ENCODE results near the gene TAF4B. TPM values are rescaled to one million over a fixed set of nuclear protein-coding genes. Genes with fewer than 3 reads are reported as not detected.

TAF4B gene
- polyA plus RNA-seq, 6 donors from 2014 or later, result 4.9 to 13.5 (median 11.4) TPM

GRCh38 chr18:26383454-26384270 lies 157.4 kb downstream of the TAF4B start:
- Mint-ChIP-seq H3K4me1 (peaks cover 0 to 10% (median 0%) of the 10 kb centered on the region in 3 donors), H3K27ac (no peak overlapping the region)

GRCh38 chr18:26386002-26386401 lies 159.8 kb downstream of the TAF4B start:
- Mint-ChIP-seq H3K9me3 (no peaks in the 10 kb centered on the region), H3K27ac (peak overlapping the region in 2 of 6 donors; percentile 82 to 87), H3K27me3 (no peaks in the 10 kb centered on the region), H3K4me3 (no peak overlapping the region), H3K36me3 (peaks cover 12 to 24% of the 10 kb centered on the region in 2 donors), H3K4me1 (peaks cover 0 to 10% (median 0%) of the 10 kb centered on the region in 3 donors)
- no peak for ATAC-seq (ENCODE audit: low read depth in 2 of 2)
- no peak for DNase-seq

More at GRCh38 chr18:26383454-26384270, 157.4 kb downstream of the TAF4B start:
- Mint-ChIP-seq H3K9me3 (no peaks in the 10 kb centered on the region), H3K27me3 (no peaks in the 10 kb centered on the region), H3K36me3 (peaks cover 6 to 7% of the 10 kb centered on the region in 2 donors), H3K4me3 (no peak overlapping the region)
- DNase-seq (peak; percentile 10), ATAC-seq (ENCODE audit: low read depth in 2 of 2) (peak; percentile 38 to 58)

DNA sequence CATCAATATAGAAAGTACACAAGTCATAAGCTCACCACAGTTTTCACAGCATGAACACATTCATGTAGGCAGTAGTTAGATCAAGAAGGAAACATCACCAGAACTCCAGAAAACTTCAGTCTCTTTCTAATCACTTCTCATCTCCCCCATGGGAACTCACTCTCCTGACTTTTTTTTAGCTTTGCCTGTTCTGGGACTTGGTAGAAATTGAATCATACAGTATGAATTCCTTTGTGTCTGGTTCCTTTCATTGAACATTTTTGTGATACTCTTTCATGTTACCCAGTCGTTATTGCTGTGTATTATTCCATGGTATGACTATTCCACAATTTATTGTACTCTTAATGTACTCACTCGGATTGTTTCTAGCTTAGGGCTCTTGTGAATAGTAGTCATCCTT lies 160.2 kb downstream of the TAF4B start:
- Mint-ChIP-seq H3K27ac (peak overlapping the region in 1 of 6 donors; percentile 87), H3K27me3 (no peaks in the 10 kb centered on the region), H3K4me1 (peaks cover 0 to 10% (median 0%) of the 10 kb centered on the region in 3 donors), H3K36me3 (peaks cover 12 to 24% of the 10 kb centered on the region in 2 donors), H3K9me3 (no peaks in the 10 kb centered on the region), H3K4me3 (no peak overlapping the region)
- no peak for ATAC-seq (ENCODE audit: low read depth in 2 of 2)
- DNase-seq, result no peak

DNA sequence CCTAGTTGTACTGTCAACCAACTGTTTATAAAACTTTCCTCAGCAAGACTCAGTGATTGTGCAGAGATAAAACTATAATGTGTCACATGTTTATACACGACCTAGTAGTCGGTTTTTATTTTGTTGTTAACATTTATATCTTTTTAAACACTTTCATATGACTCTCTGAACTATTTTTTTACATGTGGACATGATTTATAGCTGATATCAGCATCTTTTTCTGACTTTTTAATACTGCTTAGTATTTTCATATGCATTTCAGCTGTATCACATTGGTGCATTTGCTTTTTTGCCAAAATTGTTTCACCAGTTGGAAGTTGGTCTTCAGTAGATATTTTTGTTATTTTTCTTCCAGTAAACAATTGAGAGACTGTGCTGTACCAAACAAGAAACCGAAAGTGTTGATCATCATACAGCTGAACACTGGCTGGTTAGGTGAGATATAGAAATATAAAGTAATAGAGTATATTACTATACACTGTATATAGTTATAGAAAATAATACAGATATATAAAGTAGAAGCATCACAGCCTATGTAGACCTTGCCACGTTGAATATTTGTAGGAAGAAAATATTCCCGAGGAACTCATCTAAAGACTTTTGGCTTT lies 167.9 kb downstream of the TAF4B start:
- no peaks in the 10 kb centered on the region for H3K9me3 Mint-ChIP-seq
- no peaks in the 10 kb centered on the region for H3K4me1 Mint-ChIP-seq
- H3K36me3 Mint-ChIP-seq, result peaks cover 12 to 16% of the 10 kb centered on the region in 2 donors
- H3K27me3 Mint-ChIP-seq, result no peaks in the 10 kb centered on the region
- no peak for DNase-seq
- ATAC-seq (ENCODE audit: low read depth in 2 of 2), result no peak
- no peak overlapping the region for H3K27ac Mint-ChIP-seq
- no peak overlapping the region for H3K4me3 Mint-ChIP-seq

- no peak overlapping the region for H3K4me3 Mint-ChIP-seq
- ATAC-seq (ENCODE audit: low read depth in 2 of 2) (no peak), DNase-seq (no peak)
- no peaks in the 10 kb centered on the region for H3K9me3 Mint-ChIP-seq
- H3K27ac Mint-ChIP-seq, result no peak overlapping the region
- H3K4me1 Mint-ChIP-seq, result no peaks in the 10 kb centered on the region
- no peaks in the 10 kb centered on the region for H3K27me3 Mint-ChIP-seq
- no peaks in the 10 kb centered on the region for H3K36me3 Mint-ChIP-seq
Measured at GRCh38 chr18:26397019-26397418, 170.8 kb downstream of the TAF4B start.

DNA sequence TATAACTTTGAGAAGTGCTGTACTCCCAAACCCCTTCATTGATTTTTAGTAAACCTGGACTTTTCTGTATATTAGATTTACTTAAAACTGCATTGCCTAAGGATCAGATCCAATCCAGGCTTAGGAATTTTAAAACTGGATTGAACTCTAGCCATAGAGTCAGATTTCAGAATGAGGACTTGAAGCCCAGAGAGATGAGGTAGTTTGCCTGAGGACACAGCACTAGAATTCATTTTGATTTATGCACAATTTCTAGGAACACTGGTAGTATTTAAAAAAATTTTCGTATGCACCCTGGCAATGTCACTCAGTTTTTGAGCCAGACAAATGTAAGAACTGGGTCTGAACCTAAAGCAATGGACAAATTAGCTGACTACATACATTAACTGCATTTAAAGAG lies 177.2 kb downstream of the TAF4B start:
- no peaks in the 10 kb centered on the region for H3K4me1 Mint-ChIP-seq
- H3K4me3 Mint-ChIP-seq, result no peak overlapping the region
- H3K36me3 Mint-ChIP-seq, result no peaks in the 10 kb centered on the region
- no peaks in the 10 kb centered on the region for H3K9me3 Mint-ChIP-seq
- H3K27me3 Mint-ChIP-seq, result no peaks in the 10 kb centered on the region
- no peak overlapping the region for H3K27ac Mint-ChIP-seq
- ATAC-seq (ENCODE audit: low read depth in 2 of 2) (no peak), DNase-seq (no peak)

- H3K36me3 Mint-ChIP-seq, result no peaks in the 10 kb centered on the region
- no peak overlapping the region for H3K27ac Mint-ChIP-seq
- DNase-seq (no peak), ATAC-seq (ENCODE audit: low read depth in 2 of 2) (no peak)
- no peak overlapping the region for H3K4me3 Mint-ChIP-seq
- peaks cover 0 to 2% (median 0%) of the 10 kb centered on the region in 7 donors for H3K9me3 Mint-ChIP-seq
- no peaks in the 10 kb centered on the region for H3K4me1 Mint-ChIP-seq
- H3K27me3 Mint-ChIP-seq, result no peaks in the 10 kb centered on the region
Measured at GRCh38 chr18:26405190-26405801, 179.1 kb downstream of the TAF4B start.

DNA sequence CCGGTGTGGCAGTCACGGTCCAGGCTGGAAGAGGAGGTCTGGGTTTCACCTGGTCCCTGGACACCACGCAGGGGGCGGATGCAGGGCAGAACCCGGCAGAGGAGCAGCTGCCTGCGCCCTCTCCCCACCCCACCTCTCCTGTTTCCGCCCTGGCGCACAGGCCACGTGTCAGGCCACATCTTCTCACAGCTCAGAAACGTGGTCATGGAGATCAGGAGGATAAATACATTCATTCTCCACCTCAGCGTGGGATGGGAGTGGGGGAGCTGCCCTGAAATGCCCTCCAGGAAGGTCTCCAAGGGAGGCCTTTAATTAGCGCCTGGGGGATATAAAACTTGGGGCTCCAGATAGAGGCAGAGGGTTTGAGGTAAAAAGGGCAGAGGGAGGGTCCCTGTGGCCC lies 180.1 kb downstream of the TAF4B start:
- H3K4me1 Mint-ChIP-seq, result no peaks in the 10 kb centered on the region
- H3K9me3 Mint-ChIP-seq, result peaks cover 0 to 2% (median 0%) of the 10 kb centered on the region in 7 donors
- no peak overlapping the region for H3K4me3 Mint-ChIP-seq
- no peaks in the 10 kb centered on the region for H3K27me3 Mint-ChIP-seq
- no peak for ATAC-seq (ENCODE audit: low read depth in 2 of 2)
- DNase-seq, result no peak
- no peak overlapping the region for H3K27ac Mint-ChIP-seq
- H3K36me3 Mint-ChIP-seq, result no peaks in the 10 kb centered on the region

DNA sequence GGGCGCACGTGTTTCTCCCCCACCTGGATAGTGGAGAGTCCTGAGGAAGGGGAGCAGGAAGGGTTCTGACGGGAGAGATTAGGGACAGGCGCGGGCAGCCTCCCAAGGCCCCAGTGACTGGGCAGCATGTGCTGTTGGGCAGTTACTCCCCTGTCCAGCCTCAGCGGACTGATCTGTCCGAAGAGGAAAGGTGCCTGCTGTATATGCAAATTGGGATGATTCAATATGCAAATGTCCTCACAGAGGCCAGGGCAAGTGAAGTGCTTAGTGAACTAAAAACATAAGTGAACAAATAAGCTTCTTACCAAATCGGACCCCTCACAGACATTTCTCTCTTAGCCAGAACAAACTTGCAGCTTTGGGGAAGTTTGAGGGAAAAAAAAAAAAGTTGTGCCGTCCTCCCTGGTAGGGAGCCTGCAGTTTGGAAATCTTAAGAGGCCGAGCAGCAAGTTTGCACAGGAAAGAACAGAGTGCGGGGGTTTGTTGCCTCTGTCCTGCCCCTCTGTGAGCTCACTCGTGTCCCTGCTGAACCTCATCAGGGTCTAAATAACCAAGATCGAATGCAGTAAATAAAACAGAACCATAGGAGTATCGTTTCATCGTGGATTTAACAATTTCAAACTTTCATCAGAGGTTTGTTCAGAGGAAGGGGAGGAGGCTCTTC lies 180.7 kb downstream of the TAF4B start:
- Mint-ChIP-seq H3K9me3 (peaks cover 0 to 2% (median 0%) of the 10 kb centered on the region in 7 donors), H3K4me3 (no peak overlapping the region), H3K36me3 (no peaks in the 10 kb centered on the region), H3K4me1 (no peaks in the 10 kb centered on the region), H3K27ac (no peak overlapping the region), H3K27me3 (no peaks in the 10 kb centered on the region)
- DNase-seq, result no peak
- no peak for ATAC-seq (ENCODE audit: low read depth in 2 of 2)

DNA sequence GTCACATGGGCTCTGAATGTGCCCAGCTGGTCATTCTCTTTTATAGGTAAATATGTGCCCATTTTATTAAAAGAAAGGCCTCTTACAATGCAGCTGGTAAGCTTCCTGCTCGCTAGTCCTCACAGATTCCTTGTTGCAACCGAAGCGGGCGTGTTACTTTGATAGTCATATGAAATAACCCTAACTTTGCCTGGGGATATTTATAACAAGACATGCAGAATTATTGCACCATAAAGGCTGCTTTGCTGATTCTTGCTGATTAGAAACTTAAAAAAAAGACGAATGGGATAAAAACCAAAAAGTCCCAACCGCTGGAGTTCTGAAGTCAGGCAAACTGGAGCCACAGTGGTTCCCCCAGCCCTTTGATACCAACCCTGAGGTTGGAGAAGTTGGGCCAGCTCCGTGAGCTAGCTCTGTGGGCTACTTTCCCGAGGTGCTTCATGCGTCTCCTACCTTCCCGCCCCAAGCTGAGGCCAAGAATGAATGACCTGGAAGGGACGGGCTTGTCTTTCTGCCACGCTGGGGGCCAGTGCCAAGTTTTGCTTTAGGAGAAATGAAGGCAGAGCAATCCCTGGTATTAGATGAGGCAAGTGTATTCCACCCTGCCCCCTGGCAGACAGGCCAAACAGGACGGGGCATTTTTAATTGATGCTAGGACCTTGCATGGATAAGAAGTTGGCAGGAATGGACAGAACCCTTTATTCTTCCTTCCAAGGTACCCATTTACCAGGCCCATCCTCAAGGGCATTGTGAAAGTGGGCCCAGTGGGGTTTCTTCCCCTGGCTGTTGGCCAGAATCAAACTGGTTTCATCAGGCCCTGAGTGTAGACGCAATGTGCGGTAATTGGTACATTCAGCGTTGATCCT lies 181.7 kb downstream of the TAF4B start:
- Mint-ChIP-seq H3K27me3 (no peaks in the 10 kb centered on the region), H3K4me3 (no peak overlapping the region), H3K9me3 (peaks cover 0 to 7% (median 0%) of the 10 kb centered on the region in 7 donors), H3K4me1 (no peaks in the 10 kb centered on the region), H3K36me3 (no peaks in the 10 kb centered on the region), H3K27ac (no peak overlapping the region)
- DNase-seq (no peak), ATAC-seq (ENCODE audit: low read depth in 2 of 2) (no peak)

DNA sequence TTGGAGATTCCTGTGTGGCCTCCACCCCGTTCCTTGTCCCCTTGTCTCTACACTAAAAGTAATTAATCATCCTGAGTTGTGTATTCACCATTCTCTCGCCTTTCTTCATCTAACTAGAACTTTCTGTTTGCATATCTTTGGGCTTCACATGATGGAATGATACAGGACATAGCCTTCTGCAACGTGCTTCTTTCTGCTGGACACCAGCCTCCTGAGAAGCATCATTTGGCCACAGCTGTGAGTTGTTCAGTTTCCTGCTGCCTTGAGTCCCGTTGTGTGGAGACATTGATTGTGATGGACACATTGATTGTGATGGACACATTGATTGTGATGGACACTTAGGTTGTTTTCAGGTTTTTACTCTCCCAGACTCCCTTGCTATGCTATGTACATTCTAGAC lies 182.8 kb downstream of the TAF4B start:
- ATAC-seq (ENCODE audit: low read depth in 2 of 2) (no peak), DNase-seq (no peak)
- no peaks in the 10 kb centered on the region for H3K27me3 Mint-ChIP-seq
- H3K9me3 Mint-ChIP-seq, result peaks cover 0 to 12% (median 0%) of the 10 kb centered on the region in 7 donors
- H3K36me3 Mint-ChIP-seq, result no peaks in the 10 kb centered on the region
- no peak overlapping the region for H3K27ac Mint-ChIP-seq
- H3K4me3 Mint-ChIP-seq, result no peak overlapping the region
- H3K4me1 Mint-ChIP-seq, result no peaks in the 10 kb centered on the region

DNA sequence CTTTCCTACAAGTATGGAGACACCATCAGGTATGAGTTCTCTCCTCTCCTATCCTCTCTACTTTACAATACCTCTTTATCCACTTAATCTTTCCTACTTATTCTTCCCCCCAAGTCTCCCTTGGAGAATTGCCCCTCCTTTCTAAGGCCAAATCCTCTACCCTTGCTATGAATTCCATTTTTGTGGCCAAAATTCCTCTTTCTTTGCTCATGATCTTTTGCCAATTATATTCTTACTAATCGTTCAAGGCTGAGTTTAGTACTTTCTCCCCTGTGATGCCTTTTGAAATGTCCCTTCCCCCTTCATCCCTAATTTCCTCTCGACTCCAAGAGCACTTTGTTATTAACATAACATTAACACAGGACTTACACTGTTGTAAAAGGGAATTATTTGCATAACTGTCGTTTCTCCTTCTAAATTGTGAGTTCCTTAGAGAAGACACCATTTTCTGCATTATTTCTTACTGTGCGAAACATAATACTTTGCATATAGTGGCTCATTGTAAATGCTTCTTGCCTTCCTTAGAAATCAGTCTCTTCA lies 188.7 kb downstream of the TAF4B start:
- Mint-ChIP-seq H3K36me3 (peaks cover 0 to 7% of the 10 kb centered on the region in 2 donors), H3K27ac (no peak overlapping the region), H3K4me3 (no peak overlapping the region), H3K4me1 (no peaks in the 10 kb centered on the region), H3K27me3 (no peaks in the 10 kb centered on the region), H3K9me3 (peaks cover 0 to 12% (median 0%) of the 10 kb centered on the region in 7 donors)
- no peak for ATAC-seq (ENCODE audit: low read depth in 2 of 2)
- DNase-seq, result no peak
